K562 (cell line): ENCODE measurements around the gene GPSM3. TPM values are rescaled to one million over a fixed set of nuclear protein-coding genes. Genes with fewer than 3 reads are reported as not detected.
A peak's percentile ranks its signal among the peaks of the same experiment; 100 is the strongest.

ENCODE experiments used
- CEBPG ChIP-seq, 3 experiments: fragments of 200-800 bp in 1 of 3; sonication (Bioruptor generic) in 1 of 3; sonication (generic) in 1 of 3; formaldehyde crosslinking in 1 of 3; IDR thresholded peaks in 2 of 3; conservative IDR thresholded peaks in 1 of 3; 2 replicates each; pipeline versions ENCODE4 v1.6.1 to v1.8.0; 2016 to 2022; ENCODE audit warnings: missing compliant biosample characterization in 2 of 3, missing genetic modification characterization in 2 of 3, mild to moderate bottlenecking in 1 of 3, missing genetic modification reagents in 1 of 3
- CHCHD3 ChIP-seq: fragments of 250-450 bp; sonication (Bioruptor Pico); IDR thresholded peaks from 2 replicates; pipeline ENCODE4 v2.1.2; 2022; ENCODE audit warnings: mild to moderate bottlenecking
- DACH1 ChIP-seq: fragments of 450-650 bp; IDR thresholded peaks from 2 replicates; pipeline ENCODE4 v1.6.1; 2018; ENCODE audit not compliant: partially characterized antibody
- DDX20 ChIP-seq: fragments of 450-650 bp; IDR thresholded peaks from 2 replicates; pipeline ENCODE4 v1.6.1; 2016; ENCODE audit warnings: missing genetic modification characterization, low read depth, mild to moderate bottlenecking, missing compliant biosample characterization, moderate library complexity
- ELF1 ChIP-seq: fragments of 200-800 bp; sonication (Bioruptor generic); IDR thresholded peaks from 2 replicates; pipeline ENCODE4 v1.6.1; 2016; ENCODE audit warnings: missing genetic modification characterization, missing compliant biosample characterization
- GABPB1 ChIP-seq: sonication (generic); formaldehyde crosslinking; IDR thresholded peaks from 2 replicates; pipeline ENCODE4 v1.8.0; 2022; ENCODE audit warnings: mild to moderate bottlenecking, missing genetic modification reagents
- GABPB2 ChIP-seq: fragments of 250-450 bp; sonication (Bioruptor Pico); conservative IDR thresholded peaks from 2 replicates; pipeline ENCODE4 v1.5.1; 2021; ENCODE audit warnings: mild to moderate bottlenecking
- HNRNPLL ChIP-seq: fragments of 200-400 bp; formaldehyde crosslinking; IDR thresholded peaks from 2 replicates; pipeline ENCODE4 v1.6.1; 2017; ENCODE audit warnings: low read length, low read depth, mild to moderate bottlenecking; ENCODE audit not compliant: poor library complexity, severe bottlenecking
- KDM5B ChIP-seq: fragments of 200-600 bp; sonication (generic); IDR thresholded peaks from 2 replicates; pipeline ENCODE4 v1.6.1; 2012; ENCODE audit warnings: low read depth, mild to moderate bottlenecking, moderate library complexity, low read length, control low read depth, inconsistent platforms; ENCODE audit not compliant: insufficient replicate concordance
- MED1 ChIP-seq: sonication (generic); formaldehyde crosslinking; IDR thresholded peaks from 2 replicates; pipeline ENCODE4 v1.8.1; 2023; ENCODE audit warnings: missing genetic modification reagents, borderline replicate concordance
- RAD51 ChIP-seq: fragments of 450-650 bp; IDR thresholded peaks from 2 replicates; pipeline ENCODE4 v1.7.1; 2016; ENCODE audit warnings: low read depth, mild to moderate bottlenecking, borderline replicate concordance
- SMAD2 ChIP-seq: fragments of 150-350 bp; IDR thresholded peaks from 2 replicates; pipeline ENCODE4 v1.6.1; 2014; ENCODE audit warnings: low read depth, mild to moderate bottlenecking, low read length
- SNRNP70 ChIP-seq: fragments of 200-400 bp; formaldehyde crosslinking; optimal IDR thresholded peaks from 2 replicates; pipeline ENCODE3; 2017; ENCODE audit warnings: low read depth, low read length
- TCF7 ChIP-seq: sonication (generic); IDR thresholded peaks from 2 replicates; pipeline ENCODE4 v1.6.1; 2016; ENCODE audit warnings: antibody characterized with exemption, borderline replicate concordance
- TCFL5 ChIP-seq: fragments of 250-450 bp; sonication (Bioruptor Pico); conservative IDR thresholded peaks from 2 replicates; pipeline ENCODE4 v1.6.1; 2021; ENCODE audit warnings: mild to moderate bottlenecking, moderate library complexity, matching md5 sums
- ZNF436 ChIP-seq: fragments of 250-450, 450-650 bp; sonication (Bioruptor Pico); formaldehyde crosslinking; IDR thresholded peaks from 2 replicates; pipeline ENCODE4 v1.7.0; 2020; ENCODE audit warnings: mild to moderate bottlenecking
- ZNF764 ChIP-seq: fragments of 250-450 bp; sonication (Bioruptor Pico); IDR thresholded peaks from 2 replicates; pipeline ENCODE4 v1.4.0; 2020; ENCODE audit warnings: low read depth, mild to moderate bottlenecking, moderate library complexity
- ZNF766 ChIP-seq: fragments of 200-800 bp; sonication (Bioruptor generic); conservative IDR thresholded peaks from 2 replicates; pipeline ENCODE4 v1.6.1; 2016; ENCODE audit warnings: missing genetic modification characterization, missing compliant biosample characterization
- ZSCAN32 ChIP-seq: fragments of 450-650 bp; formaldehyde crosslinking; IDR thresholded peaks from 2 replicates; pipeline ENCODE4 v1.4.0; 2020; ENCODE audit warnings: mild to moderate bottlenecking, moderate library complexity
- polyA plus RNA-seq, 8 experiments: library from polyadenylated mRNA; depleted of rRNA in 4 of 8; stranded (reverse) in 5 of 8; unstranded in 3 of 8; fragments of >200 nt; fragmentation: Nextera tagmentation in 2 of 8; fragmentation: Illumina TruSeq in 1 of 8; extraction: Ambion mirVana in 2 of 8; extraction: Trizol in 1 of 8; gene quantifications; 2 replicates each; pipeline versions ENCODE4 v1.2.1 to v1.2.3, GENCODE V29; 2011 to 2014; ENCODE audit warnings: inconsistent platforms in 1 of 8, missing spikeins in 1 of 8
- total RNA-seq, 7 experiments: library from RNA; depleted of rRNA in 6 of 7; stranded (reverse); fragments of >200 nt in 6 of 7; fragmentation: Illumina TruSeq in 2 of 7; extraction: Trizol in 2 of 7; gene quantifications; 2 replicates each; pipeline versions ENCODE4 v1.2.1 to v1.2.3, GENCODE V29; 2011 to 2021; ENCODE audit warnings: low replicate concordance in 1 of 7
- TF ChIP-seq, protein P1 (sequence below): fragments of 200-800 bp; sonication (Bioruptor generic); IDR thresholded peaks from 2 replicates; pipeline ENCODE4 v1.6.1; 2017; ENCODE audit warnings: missing genetic modification characterization, missing compliant biosample characterization
- TF ChIP-seq, protein P2 (sequence below): conservative IDR thresholded peaks from 2 replicates; pipeline ENCODE4 v1.6.1; 2011; ENCODE audit warnings: low read depth, mild to moderate bottlenecking, low read length; ENCODE audit not compliant: control insufficient read depth
- TF ChIP-seq, protein P3 (sequence below): fragments of 450-650 bp; formaldehyde crosslinking; IDR thresholded peaks from 2 replicates; pipeline ENCODE4 v1.4.0; 2022; ENCODE audit warnings: missing genetic modification characterization
- TF ChIP-seq, protein P4 (sequence below): sonication (generic); formaldehyde crosslinking; IDR thresholded peaks from 2 replicates; pipeline ENCODE4 v1.8.1; 2023; ENCODE audit warnings: mild to moderate bottlenecking, missing genetic modification reagents

The GPSM3 gene
- total and polyA plus RNA-seq, 9 of the 15 experiments (the other 6 are each of a cell fraction or from before 2014, with no cell fraction given) = 5.3 to 42.6 (median 24.4) TPM

DNA sequence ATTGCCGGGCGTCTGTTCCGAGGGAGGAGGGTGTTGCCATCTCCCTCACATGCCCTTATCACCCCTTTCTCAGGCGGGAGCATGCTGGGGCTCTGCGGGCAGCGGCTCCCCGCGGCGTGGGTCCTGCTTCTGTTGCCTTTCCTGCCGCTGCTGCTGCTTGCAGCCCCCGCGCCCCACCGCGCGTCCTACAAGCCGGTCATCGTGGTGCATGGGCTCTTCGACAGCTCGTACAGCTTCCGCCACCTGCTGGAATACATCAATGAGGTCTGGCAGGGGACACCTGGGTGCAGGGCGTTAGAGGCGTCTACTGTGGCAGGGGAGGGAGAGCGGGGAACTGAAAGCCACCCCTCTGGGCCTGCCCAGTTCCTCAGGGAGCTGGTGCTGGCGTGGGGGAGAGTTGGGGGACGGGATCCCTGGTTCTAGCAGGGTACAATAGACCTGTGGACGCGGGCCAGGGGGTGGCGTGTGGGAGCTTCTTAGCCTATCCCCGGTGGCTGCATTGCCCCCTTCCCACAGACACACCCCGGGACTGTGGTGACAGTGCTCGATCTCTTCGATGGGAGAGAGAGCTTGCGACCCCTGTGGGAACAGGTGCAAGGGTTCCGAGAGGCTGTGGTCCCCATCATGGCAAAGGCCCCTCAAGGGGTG is 37.8 kb downstream of the GPSM3 start (continued):
- TF ChIP-seq, protein P1, sequence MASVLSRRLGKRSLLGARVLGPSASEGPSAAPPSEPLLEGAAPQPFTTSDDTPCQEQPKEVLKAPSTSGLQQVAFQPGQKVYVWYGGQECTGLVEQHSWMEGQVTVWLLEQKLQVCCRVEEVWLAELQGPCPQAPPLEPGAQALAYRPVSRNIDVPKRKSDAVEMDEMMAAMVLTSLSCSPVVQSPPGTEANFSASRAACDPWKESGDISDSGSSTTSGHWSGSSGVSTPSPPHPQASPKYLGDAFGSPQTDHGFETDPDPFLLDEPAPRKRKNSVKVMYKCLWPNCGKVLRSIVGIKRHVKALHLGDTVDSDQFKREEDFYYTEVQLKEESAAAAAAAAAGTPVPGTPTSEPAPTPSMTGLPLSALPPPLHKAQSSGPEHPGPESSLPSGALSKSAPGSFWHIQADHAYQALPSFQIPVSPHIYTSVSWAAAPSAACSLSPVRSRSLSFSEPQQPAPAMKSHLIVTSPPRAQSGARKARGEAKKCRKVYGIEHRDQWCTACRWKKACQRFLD (CRISPR knock-in tag) = no peak
- TF ChIP-seq CEBPG (CRISPR knock-in tag; IDR thresholded peaks at IDR 0.05) (no peak), CEBPG (tag; conservative IDR thresholded peaks at IDR 0.05 in 1 of 2, IDR thresholded peaks at IDR 0.05 in 1 of 2) (no peak), CHCHD3 (0 out of 2 replicates have a peak, but pooled peaks have one; percentile 6), DDX20 (tag) (no peak), SMAD2 (no peak), GABPB1 (CRISPR knock-in tag) (no peak; the same call in 1 of the 2 replicates), ZSCAN32 (CRISPR knock-in tag) (no peak), MED1 (no peak), GABPB2 (CRISPR knock-in tag) (no peak), ZNF766 (CRISPR knock-in tag) (no peak), TCFL5 (CRISPR knock-in tag) (no peak), HNRNPLL (no peak), ELF1 (tag) (no peak), RAD51 (no peak), DACH1 (no peak), TCF7 (no peak; the same call in 1 of the 2 replicates), SNRNP70 (no peak), ZNF436 (CRISPR knock-in tag) (no peak), KDM5B (peak; percentile 48), ZNF764 (CRISPR knock-in tag) (no peak)
- TF ChIP-seq, protein P2, sequence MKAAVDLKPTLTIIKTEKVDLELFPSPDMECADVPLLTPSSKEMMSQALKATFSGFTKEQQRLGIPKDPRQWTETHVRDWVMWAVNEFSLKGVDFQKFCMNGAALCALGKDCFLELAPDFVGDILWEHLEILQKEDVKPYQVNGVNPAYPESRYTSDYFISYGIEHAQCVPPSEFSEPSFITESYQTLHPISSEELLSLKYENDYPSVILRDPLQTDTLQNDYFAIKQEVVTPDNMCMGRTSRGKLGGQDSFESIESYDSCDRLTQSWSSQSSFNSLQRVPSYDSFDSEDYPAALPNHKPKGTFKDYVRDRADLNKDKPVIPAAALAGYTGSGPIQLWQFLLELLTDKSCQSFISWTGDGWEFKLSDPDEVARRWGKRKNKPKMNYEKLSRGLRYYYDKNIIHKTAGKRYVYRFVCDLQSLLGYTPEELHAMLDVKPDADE = no peak
- TF ChIP-seq, protein P3, sequence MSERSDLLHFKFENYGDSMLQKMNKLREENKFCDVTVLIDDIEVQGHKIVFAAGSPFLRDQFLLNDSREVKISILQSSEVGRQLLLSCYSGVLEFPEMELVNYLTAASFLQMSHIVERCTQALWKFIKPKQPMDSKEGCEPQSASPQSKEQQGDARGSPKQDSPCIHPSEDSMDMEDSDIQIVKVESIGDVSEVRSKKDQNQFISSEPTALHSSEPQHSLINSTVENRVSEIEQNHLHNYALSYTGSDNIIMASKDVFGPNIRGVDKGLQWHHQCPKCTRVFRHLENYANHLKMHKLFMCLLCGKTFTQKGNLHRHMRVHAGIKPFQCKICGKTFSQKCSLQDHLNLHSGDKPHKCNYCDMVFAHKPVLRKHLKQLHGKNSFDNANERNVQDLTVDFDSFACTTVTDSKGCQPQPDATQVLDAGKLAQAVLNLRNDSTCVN (CRISPR knock-in tag) = no peak
- TF ChIP-seq, protein P4, sequence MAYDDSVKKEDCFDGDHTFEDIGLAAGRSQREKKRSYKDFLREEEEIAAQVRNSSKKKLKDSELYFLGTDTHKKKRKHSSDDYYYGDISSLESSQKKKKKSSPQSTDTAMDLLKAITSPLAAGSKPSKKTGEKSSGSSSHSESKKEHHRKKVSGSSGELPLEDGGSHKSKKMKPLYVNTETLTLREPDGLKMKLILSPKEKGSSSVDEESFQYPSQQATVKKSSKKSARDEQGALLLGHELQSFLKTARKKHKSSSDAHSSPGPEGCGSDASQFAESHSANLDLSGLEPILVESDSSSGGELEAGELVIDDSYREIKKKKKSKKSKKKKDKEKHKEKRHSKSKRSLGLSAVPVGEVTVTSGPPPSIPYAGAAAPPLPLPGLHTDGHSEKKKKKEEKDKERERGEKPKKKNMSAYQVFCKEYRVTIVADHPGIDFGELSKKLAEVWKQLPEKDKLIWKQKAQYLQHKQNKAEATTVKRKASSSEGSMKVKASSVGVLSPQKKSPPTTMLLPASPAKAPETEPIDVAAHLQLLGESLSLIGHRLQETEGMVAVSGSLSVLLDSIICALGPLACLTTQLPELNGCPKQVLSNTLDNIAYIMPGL (CRISPR knock-in tag) = no peak
